ENCODE measurements around the gene TMEM31.

TMEM31 gene

GRCh38 chrX:103710609-103711008 is at the start of gene TMEM31:
Gene TMEM31 (plus strand): TSS chrX:103710909. CDS start chrX:103712259, 1,350 bp downstream.
- no peak within 1 kb of the TSS for H3K4me3 ChIP-seq (ENCODE audit: control insufficient read depth, low read depth, low read length)
- TF ChIP-seq CTCF (conservative IDR thresholded peaks at IDR 0.05; ENCODE audit: control insufficient read depth, insufficient read depth, low read depth, low read length) = no peak
- DNase-seq (ENCODE audit: low read depth) = no peak

GRCh38 chrX:103663981-103664762 is 46.5 kb upstream of the TMEM31 start:
- TF ChIP-seq CTCF (conservative IDR thresholded peaks at IDR 0.05; ENCODE audit: control insufficient read depth, insufficient read depth, low read depth, low read length) = no peak
- no peak for DNase-seq (ENCODE audit: low read depth)
- no peak overlapping the region for H3K4me3 ChIP-seq (ENCODE audit: control insufficient read depth, low read depth, low read length)

- no peak for DNase-seq (ENCODE audit: low read depth)
- H3K4me3 ChIP-seq (ENCODE audit: control insufficient read depth, low read depth, low read length) = no peak overlapping the region
- no peak for TF ChIP-seq CTCF (conservative IDR thresholded peaks at IDR 0.05; ENCODE audit: control insufficient read depth, insufficient read depth, low read depth, low read length)
Observed at GRCh38 chrX:103666202-103667107, 44.3 kb upstream of the TMEM31 start.

GRCh38 chrX:103669745-103670144 is 41.0 kb upstream of the TMEM31 start:
- no peak for DNase-seq (ENCODE audit: low read depth)
- no peak for TF ChIP-seq CTCF (conservative IDR thresholded peaks at IDR 0.05; ENCODE audit: control insufficient read depth, insufficient read depth, low read depth, low read length)
- no peak overlapping the region for H3K4me3 ChIP-seq (ENCODE audit: control insufficient read depth, low read depth, low read length)

- TF ChIP-seq CTCF (conservative IDR thresholded peaks at IDR 0.05; ENCODE audit: control insufficient read depth, insufficient read depth, low read depth, low read length) = no peak
- no peak for DNase-seq (ENCODE audit: low read depth)
- H3K4me3 ChIP-seq (ENCODE audit: control insufficient read depth, low read depth, low read length) = no peak overlapping the region
Observed at GRCh38 chrX:103674531-103675454, 35.9 kb upstream of the TMEM31 start.
